GM18951 (cell line): Measurements from ENCODE around the gene RSRC2.

Experiments used
- POLR2A ChIP-seq: IDR thresholded peaks from 4 replicates; pipeline ENCODE4 v1.6.1; 2011; ENCODE audit warnings: mild to moderate bottlenecking; ENCODE audit not compliant: insufficient read length, insufficient read depth; ENCODE audit errors: extremely low read depth
- in situ Hi-C: fragments of 300-500 bp; cut with MboI; formaldehyde crosslinking; loops from one replicate; pipeline ENCODE4 v1.12.0; 2022; ENCODE audit warnings: low sequenced_read_pairs, mixed read lengths, inconsistent platforms; ENCODE audit not compliant: unreplicated experiment

RSRC2 gene

GRCh38 chr12:122460641-122461040 is 66.1 kb downstream of the RSRC2 start:
- in situ Hi-C loops = no loop called here
- no peak for TF ChIP-seq POLR2A

- no peak for TF ChIP-seq POLR2A
- in situ Hi-C loops = no loop called here
Observed at GRCh38 chr12:122460061-122460460, 66.7 kb downstream of the RSRC2 start.

GRCh38 chr12:122459211-122459610 is 67.5 kb downstream of the RSRC2 start:
- in situ Hi-C loops = no loop called here

GRCh38 chr12:122458105-122459035 is 68.4 kb downstream of the RSRC2 start:
- TF ChIP-seq POLR2A = no peak
- in situ Hi-C loops = no loop called here

More at GRCh38 chr12:122459211-122459610, 67.5 kb downstream of the RSRC2 start:
- TF ChIP-seq POLR2A = no peak

- TF ChIP-seq POLR2A = no peak
- in situ Hi-C loops = no loop called here
Observed at GRCh38 chr12:122457627-122458026, 69.1 kb downstream of the RSRC2 start.

- no peak for TF ChIP-seq POLR2A
- in situ Hi-C loops = no loop called here
Observed at GRCh38 chr12:122454739-122455138, 72.0 kb downstream of the RSRC2 start.

GRCh38 chr12:122454250-122454721 is 72.5 kb downstream of the RSRC2 start:
- no peak for TF ChIP-seq POLR2A
- in situ Hi-C loops = no loop called here
